SK-MEL-5 (cell line): ENCODE data around the gene SAMD7. TPM values are rescaled to one million over a fixed set of nuclear protein-coding genes. Genes with fewer than 3 reads are reported as not detected.

ENCODE experiments used
- total RNA-seq: library from RNA; depleted of rRNA; stranded (reverse); fragments of >200 nt; shearing (Covaris generic); gene quantifications from 2 replicates; pipeline ENCODE4 v1.2.3, GENCODE V29; 2014; rRNA removed

Gene SAMD7
- total RNA-seq, 1 experiment from 2014 or later: not detected

Other genes with a start within 250 kb of the SAMD7 start
- 0.13 and 0.51 TPM in 2 replicates for gene MECOM, start 247.9 kb upstream of the SAMD7 start, total RNA-seq
- gene TERC, start 146.5 kb upstream of the SAMD7 start, total RNA-seq: 2.5 and 10.4 TPM in 2 replicates
- gene ACTRT3, start 142.0 kb upstream of the SAMD7 start, total RNA-seq: 0.24 TPM in 1 of 2 replicates, not detected in the other
- 15.2 and 15.9 TPM in 2 replicates for gene MYNN, start 138.2 kb upstream of the SAMD7 start, total RNA-seq
- gene LRRIQ4, start 98.7 kb upstream of the SAMD7 start, total RNA-seq: not detected in 2 replicates
- 4.9 and 6.5 TPM in 2 replicates for gene LRRC34, start 98.7 kb upstream of the SAMD7 start, total RNA-seq
- not detected in 2 replicates for gene LRRC31, start 41.6 kb upstream of the SAMD7 start, total RNA-seq
- gene SEC62, start 55.2 kb downstream of the SAMD7 start, total RNA-seq: 34.6 and 35.4 TPM in 2 replicates
- gene GPR160, start 126.4 kb downstream of the SAMD7 start, total RNA-seq: 3.2 and 3.7 TPM in 2 replicates